Left ventricle myocardium inferior (tissue), 1 donor: ENCODE measurements around the gene ZMYND10. TPM values are rescaled to one million over a fixed set of nuclear protein-coding genes. Genes with fewer than 3 reads are reported as not detected.
A peak's percentile ranks its signal among the peaks of the same experiment; 100 is the strongest.

ENCODE experiments used
- DNase-seq: peaks from one replicate; pipeline ENCODE4 v3.0.0-alpha.2; 2020
- H3K27ac ChIP-seq: fragments of 200-600 bp; replicated peaks from 2 replicates; pipeline ENCODE4 v1.8.0; 2021
- H3K27me3 ChIP-seq: fragments of 200-600 bp; 2 replicates; pipeline ENCODE4 v1.8.0; 2021; ENCODE audit warnings: low read depth
- H3K36me3 ChIP-seq: fragments of 200-600 bp; 2 replicates; pipeline ENCODE4 v1.8.0; 2021
- H3K4me1 ChIP-seq: fragments of 200-600 bp; 2 replicates; pipeline ENCODE4 v1.8.0; 2021
- H3K4me3 ChIP-seq: fragments of 200-600 bp; 2 replicates; pipeline ENCODE4 v1.8.0; 2021; ENCODE audit warnings: mild to moderate bottlenecking, moderate library complexity
- H3K9me3 ChIP-seq: fragments of 200-600 bp; replicated peaks from 2 replicates; pipeline ENCODE4 v1.8.0; 2021
- intact Hi-C: fragments of 100-400 bp; cut with micrococcal nuclease; formaldehyde crosslinking; loops from one replicate; pipeline ENCODE4 v1.11.0; 2022
- total RNA-seq: library from RNA; stranded (reverse); fragmentation: NEBNext Ultra II Directional; extraction: Animal tissue kit (Norgen Biotek cat#: 25700); gene quantifications from one replicate; pipeline ENCODE4 v1.2.1, GENCODE V29; 2021
- TF ChIP-seq, protein P1 (sequence below): fragments of 200-600 bp; IDR thresholded peaks from 2 replicates; pipeline ENCODE4 v1.8.0; 2021; ENCODE audit warnings: antibody characterized with exemption, mild to moderate bottlenecking, borderline replicate concordance
- donor health status: DM: no; HTN: yes; CAD: no; lungs with severe emphysema.

ZMYND10 gene
- total RNA-seq, 1 donor from 2014 or later, result not detected

DNA sequence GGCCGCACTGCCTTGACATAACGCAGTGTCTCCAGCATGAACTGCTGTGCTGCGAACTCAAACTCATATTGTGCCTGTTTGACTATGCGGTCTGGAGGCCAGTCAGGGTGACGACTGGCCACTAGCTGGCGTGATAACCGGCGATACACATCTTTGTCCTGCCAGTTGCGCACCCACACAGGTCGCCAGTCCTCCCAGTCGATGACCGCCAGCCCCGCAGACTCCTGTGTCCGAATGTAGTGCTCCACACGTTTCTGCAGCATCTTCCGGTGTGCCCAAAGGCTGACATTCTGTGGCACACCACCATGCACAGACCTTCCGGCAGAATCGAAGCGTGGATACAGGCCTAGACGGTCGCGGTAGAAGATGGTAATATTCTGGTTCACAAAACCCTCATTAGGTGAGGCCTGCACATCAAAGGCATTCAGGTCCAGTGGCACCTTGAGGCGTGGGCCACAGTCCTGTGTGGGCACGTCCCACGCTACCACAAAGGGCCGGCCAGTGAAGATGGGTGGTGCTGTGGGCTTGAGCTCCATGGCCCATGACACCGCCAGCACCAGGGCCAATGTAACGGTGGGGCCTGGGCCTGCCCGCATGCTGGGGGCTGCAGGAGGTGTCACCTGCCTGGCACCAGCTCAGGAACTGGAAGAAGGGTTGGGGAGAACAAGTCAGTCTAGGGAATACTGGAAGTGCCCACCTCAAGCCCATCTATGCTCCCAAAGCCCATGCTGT, 25.5 kb downstream of the ZMYND10 start:
- peak overlapping the region; percentile 99 for H3K27ac ChIP-seq
- no peaks in the 10 kb centered on the region for H3K9me3 ChIP-seq
- intact Hi-C loops, result no loop called here
- peaks cover 97% of the 10 kb centered on the region for H3K4me1 ChIP-seq
- no peak for DNase-seq
- TF ChIP-seq, protein P1, sequence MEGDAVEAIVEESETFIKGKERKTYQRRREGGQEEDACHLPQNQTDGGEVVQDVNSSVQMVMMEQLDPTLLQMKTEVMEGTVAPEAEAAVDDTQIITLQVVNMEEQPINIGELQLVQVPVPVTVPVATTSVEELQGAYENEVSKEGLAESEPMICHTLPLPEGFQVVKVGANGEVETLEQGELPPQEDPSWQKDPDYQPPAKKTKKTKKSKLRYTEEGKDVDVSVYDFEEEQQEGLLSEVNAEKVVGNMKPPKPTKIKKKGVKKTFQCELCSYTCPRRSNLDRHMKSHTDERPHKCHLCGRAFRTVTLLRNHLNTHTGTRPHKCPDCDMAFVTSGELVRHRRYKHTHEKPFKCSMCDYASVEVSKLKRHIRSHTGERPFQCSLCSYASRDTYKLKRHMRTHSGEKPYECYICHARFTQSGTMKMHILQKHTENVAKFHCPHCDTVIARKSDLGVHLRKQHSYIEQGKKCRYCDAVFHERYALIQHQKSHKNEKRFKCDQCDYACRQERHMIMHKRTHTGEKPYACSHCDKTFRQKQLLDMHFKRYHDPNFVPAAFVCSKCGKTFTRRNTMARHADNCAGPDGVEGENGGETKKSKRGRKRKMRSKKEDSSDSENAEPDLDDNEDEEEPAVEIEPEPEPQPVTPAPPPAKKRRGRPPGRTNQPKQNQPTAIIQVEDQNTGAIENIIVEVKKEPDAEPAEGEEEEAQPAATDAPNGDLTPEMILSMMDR, result peak; percentile 12
- H3K36me3 ChIP-seq, result peaks cover 45% of the 10 kb centered on the region
- no peaks in the 10 kb centered on the region for H3K27me3 ChIP-seq
- peak overlapping the region; percentile 86 for H3K4me3 ChIP-seq

DNA sequence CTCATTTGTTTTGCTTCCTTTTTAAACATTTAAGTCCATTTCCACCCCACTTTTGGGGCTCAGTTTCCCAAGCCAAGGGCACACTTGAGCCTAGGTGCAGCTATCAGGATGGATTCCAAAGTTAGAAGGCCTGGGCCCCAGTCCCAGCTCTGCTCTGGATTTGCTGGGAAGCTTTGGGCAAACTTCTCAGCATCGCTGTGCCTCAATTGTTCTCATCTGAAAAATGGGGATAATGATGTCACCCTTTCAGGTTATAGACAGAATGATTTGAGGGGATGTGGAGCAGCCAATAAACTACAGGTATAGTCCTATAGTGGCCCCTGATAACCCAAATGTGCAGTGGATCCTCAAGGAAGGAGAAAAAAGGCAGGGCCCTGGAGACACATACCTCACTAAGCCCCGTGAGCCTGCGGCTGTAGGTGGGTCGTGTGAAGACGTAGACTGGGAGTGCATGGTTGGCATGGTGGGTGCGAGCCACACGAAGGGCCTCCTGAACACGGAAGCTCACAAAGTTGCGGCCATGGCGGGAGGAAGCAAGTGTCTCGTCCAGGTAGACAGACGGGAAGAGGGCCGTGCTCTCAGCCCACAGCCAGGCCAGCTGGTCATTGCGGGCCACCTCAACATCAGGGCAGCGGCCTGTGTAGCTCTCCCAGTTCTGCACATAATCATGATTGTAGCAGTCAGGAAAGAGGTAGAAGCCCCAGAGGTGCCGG, 26.2 kb downstream of the ZMYND10 start:
- no peaks in the 10 kb centered on the region for H3K27me3 ChIP-seq
- H3K9me3 ChIP-seq, result no peaks in the 10 kb centered on the region
- H3K36me3 ChIP-seq, result peaks cover 45% of the 10 kb centered on the region
- TF ChIP-seq, protein P1, result no peak
- H3K4me3 ChIP-seq, result peak overlapping the region; percentile 86
- no peak for DNase-seq
- H3K27ac ChIP-seq, result peak overlapping the region; percentile 99
- intact Hi-C loops, result no loop called here
- peaks cover 97% of the 10 kb centered on the region for H3K4me1 ChIP-seq

DNA sequence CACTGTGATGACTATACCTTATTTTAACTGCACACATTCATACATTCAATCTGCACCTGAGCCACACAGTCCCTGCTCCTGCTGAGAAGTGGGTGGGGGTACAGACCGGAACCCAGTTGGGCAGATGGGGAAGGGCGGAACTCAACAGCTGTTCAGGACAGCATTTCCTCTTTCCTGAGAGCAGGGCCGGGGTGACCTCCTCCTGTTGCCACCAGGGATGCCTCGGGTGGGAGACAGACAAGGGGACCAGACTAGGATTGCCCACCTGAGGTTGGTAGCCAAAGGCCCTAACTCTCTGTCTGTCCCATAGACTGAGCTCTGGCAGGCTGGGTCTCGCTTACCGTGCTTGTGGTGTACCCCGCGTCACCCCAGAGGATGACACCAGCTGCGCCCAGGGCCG, 26.9 kb downstream of the ZMYND10 start:
- Histone ChIP-seq H3K36me3 (peaks cover 45% of the 10 kb centered on the region), H3K4me1 (peaks cover 96% of the 10 kb centered on the region), H3K27ac (peak overlapping the region; percentile 99), H3K4me3 (peak overlapping the region; percentile 86), H3K9me3 (no peaks in the 10 kb centered on the region), H3K27me3 (no peaks in the 10 kb centered on the region)
- TF ChIP-seq, protein P1, result no peak
- intact Hi-C loops, result no loop called here
- DNase-seq, result no peak

- intact Hi-C loops, result no loop called here
- Histone ChIP-seq H3K27ac (peak overlapping the region; percentile 99), H3K4me3 (peak overlapping the region; percentile 86), H3K27me3 (no peaks in the 10 kb centered on the region), H3K36me3 (peaks cover 45% of the 10 kb centered on the region), H3K4me1 (peaks cover 92% of the 10 kb centered on the region), H3K9me3 (no peaks in the 10 kb centered on the region)
- no peak for DNase-seq
- TF ChIP-seq, protein P1, result no peak
Measured at GRCh38 chr3:50318163-50318562, 27.4 kb downstream of the ZMYND10 start.

GRCh38 chr3:50317300-50317699, 28.2 kb downstream of the ZMYND10 start:
- Histone ChIP-seq H3K4me3 (peak overlapping the region; percentile 86), H3K4me1 (peaks cover 83% of the 10 kb centered on the region), H3K27ac (peak overlapping the region; percentile 99), H3K27me3 (no peaks in the 10 kb centered on the region), H3K9me3 (no peaks in the 10 kb centered on the region), H3K36me3 (peaks cover 45% of the 10 kb centered on the region)
- intact Hi-C loops, result no loop called here
- no peak for DNase-seq
- TF ChIP-seq, protein P1, result no peak
